Adrenal gland (tissue), 12 donors: ENCODE results near the gene FNDC5. TPM values are rescaled to one million over a fixed set of nuclear protein-coding genes. Genes with fewer than 3 reads are reported as not detected.

Experiments used
- DNase-seq, 7 donors: peaks; one replicate each; pipeline ENCODE4 v3.0.0-alpha.2; 2019 to 2020
- H3K27ac ChIP-seq, 5 donors: fragments of 200-600 bp; sonication (generic) in 4 of 5; 1 replicate in 3 of 5; 2 replicates in 2 of 5; pipeline versions ENCODE4 v1.5.1 to v1.8.0; 2016 to 2020; ENCODE audit warnings: mild to moderate bottlenecking in 1 of 5
- H3K27me3 ChIP-seq: fragments of 200-600 bp; 2 replicates; pipeline ENCODE4 v1.8.0; 2021
- H3K36me3 ChIP-seq, 2 donors: fragments of 200-600 bp; replicated peaks in 1 of 2; 1 replicate in 1 of 2; 2 replicates in 1 of 2; pipeline versions ENCODE4 v1.5.1 to v1.8.0; 2018 to 2022
- H3K4me1 ChIP-seq, 2 donors: fragments of 200-600 bp; replicated peaks in 1 of 2; 1 replicate in 1 of 2; 2 replicates in 1 of 2; pipeline versions ENCODE4 v1.5.1 to v1.8.0; 2018 to 2021
- H3K4me3 ChIP-seq, 4 donors: fragments of 200-600 bp; sonication (generic) in 3 of 4; one replicate each; pipeline ENCODE4 v1.5.1; 2016 to 2018
- H3K9me3 ChIP-seq, 3 donors: fragments of 200-600 bp; sonication (generic) in 1 of 3; replicated peaks in 1 of 3; 1 replicate in 2 of 3; 2 replicates in 1 of 3; pipeline versions ENCODE4 v1.5.1 to v1.8.0; 2016 to 2021
- CTCF ChIP-seq, 6 experiments: fragments of 450-650 bp in 4 of 6; fragments of 200-600 bp in 2 of 6; sonication (generic) in 1 of 6; IDR thresholded peaks; 1 replicate in 5 of 6; 2 replicates in 1 of 6; pipeline versions ENCODE4 v1.5.1 to v1.8.0; 2016 to 2021; ENCODE audit warnings: antibody characterized with exemption in 6 of 6, mild to moderate bottlenecking in 2 of 6, moderate library complexity in 1 of 6
- POLR2A ChIP-seq, 2 donors: fragments of 450-650 bp; IDR thresholded peaks; one replicate each; pipeline ENCODE4 v1.6.1; 2017; ENCODE audit warnings: antibody characterized with exemption in 2 of 2, mild to moderate bottlenecking in 2 of 2, moderate library complexity in 1 of 2
- WGBS, 4 donors: extraction: QIAGEN DNeasy Blood & Tissue Kit in 2 of 4; methylation state at CpG; one replicate each; pipeline versions ENCODE4 v1.1.5 to v1.1.7; 2013 to 2017; 5-methylcytosine and 5-hydroxymethylcytosine counted together
- intact Hi-C, 2 donors: fragments of 100-400 bp; cut with DNase I; formaldehyde crosslinking; loops; one replicate each; pipeline versions ENCODE4 v1.14.1 to v1.15.0; 2022 to 2023
- polyA plus RNA-seq, 3 donors: library from polyadenylated mRNA; stranded (reverse); fragments of 200-250 nt in 2 of 3; fragments of 350-450 nt in 1 of 3; fragmentation: Illumina TruSeq in 1 of 3; extraction: RNeasy Lipid Tissue Mini Kit (QIAGEN cat#74804) in 1 of 3; gene quantifications; one replicate each; pipeline ENCODE4 v1.2.3, GENCODE V29; 2013 to 2014
- total RNA-seq, 9 donors: library from RNA; depleted of rRNA in 4 of 9; stranded (reverse); fragments of >200 nt in 4 of 9; fragments of 120-200 nt in 1 of 9; fragmentation: NEBNext Ultra II Directional in 1 of 9; extraction: Animal tissue kit (Norgen Biotek cat#: 25700) in 1 of 9; gene quantifications; one replicate each; pipeline versions ENCODE4 v1.1.0 to v1.2.4, GENCODE V29; 2013 to 2023
- donor health status: healthy with polysubstance abuse.
- donor health status: Bipolar disorder and iron deficiency.
- donor health status: DM: yes; HTN: yes; CAD: no.
- donor health status: DM: no; HTN: no; CAD: no.
- donor health status: DM: no; HTN: no; CAD: no.
- donor health status: DM: yes; HTN: yes; CAD: no.

Gene FNDC5
- total and polyA plus RNA-seq, 12 donors = 12.6 to 72.0 (median 39.0) TPM

GRCh38 chr1:32860566-32860965, 10.1 kb downstream of the FNDC5 start:
- peaks cover 0 to 27% of the 10 kb centered on the region in 2 donors for H3K36me3 ChIP-seq
- H3K4me3 ChIP-seq = no peak overlapping the region
- peaks cover 16 to 21% of the 10 kb centered on the region in 2 donors for H3K4me1 ChIP-seq
- H3K27me3 ChIP-seq = no peaks in the 10 kb centered on the region
- DNase-seq = no peak
- no peak for TF ChIP-seq POLR2A (IDR thresholded peaks at IDR 0.05)
- TF ChIP-seq CTCF (IDR thresholded peaks at IDR 0.05) = no peak
- H3K27ac ChIP-seq = no peak overlapping the region
- no peaks in the 10 kb centered on the region for H3K9me3 ChIP-seq
- intact Hi-C loops = loop anchor here in 1 of 2 donors (10.0 kb wide), 1 partner anchor 146 kb away; no protein-coding TSS in a partner anchor

GRCh38 chr1:32859915-32860314, 10.8 kb downstream of the FNDC5 start:
- Histone ChIP-seq H3K4me1 (peaks cover 9 to 18% of the 10 kb centered on the region in 2 donors), H3K27me3 (no peaks in the 10 kb centered on the region), H3K9me3 (no peaks in the 10 kb centered on the region), H3K27ac (no peak overlapping the region), H3K36me3 (peaks cover 0 to 33% of the 10 kb centered on the region in 2 donors), H3K4me3 (no peak overlapping the region)
- no peak for DNase-seq
- no peak for TF ChIP-seq POLR2A (IDR thresholded peaks at IDR 0.05)
- no peak for TF ChIP-seq CTCF (IDR thresholded peaks at IDR 0.05)
- 91 to 98% (median 94%) methylated on average over 2 of the region's 2 CpGs for WGBS, 4 donors
- intact Hi-C loops = loop anchor here in 1 of 2 donors (10.0 kb wide), 1 partner anchor 145 kb away; no protein-coding TSS in a partner anchor

- no peaks in the 10 kb centered on the region for H3K27me3 ChIP-seq
- TF ChIP-seq POLR2A (IDR thresholded peaks at IDR 0.05) (no peak), CTCF (IDR thresholded peaks at IDR 0.05) (no peak)
- H3K36me3 ChIP-seq = peaks cover 0 to 44% of the 10 kb centered on the region in 2 donors
Measured at GRCh38 chr1:32858791-32859190, 11.9 kb downstream of the FNDC5 start.

GRCh38 chr1:32858136-32858535, 12.6 kb downstream of the FNDC5 start:
- Histone ChIP-seq H3K9me3 (no peaks in the 10 kb centered on the region), H3K4me1 (peaks cover 0 to 5% of the 10 kb centered on the region in 2 donors), H3K27ac (no peak overlapping the region), H3K4me3 (no peak overlapping the region), H3K36me3 (peaks cover 0 to 51% of the 10 kb centered on the region in 2 donors), H3K27me3 (no peaks in the 10 kb centered on the region)
- WGBS, 4 donors = 86 to 100% (median 94%) methylated on average over 2 of the region's 2 CpGs
- no peak for TF ChIP-seq POLR2A (IDR thresholded peaks at IDR 0.05)
- TF ChIP-seq CTCF (IDR thresholded peaks at IDR 0.05) = no peak
- intact Hi-C loops = no loop called here
- no peak for DNase-seq

More at GRCh38 chr1:32858791-32859190, 11.9 kb downstream of the FNDC5 start:
- H3K4me1 ChIP-seq = peaks cover 0 to 7% of the 10 kb centered on the region in 2 donors
- DNase-seq = no peak
- H3K27ac ChIP-seq = no peak overlapping the region
- intact Hi-C loops = no loop called here
- no peak overlapping the region for H3K4me3 ChIP-seq
- H3K9me3 ChIP-seq = no peaks in the 10 kb centered on the region
- WGBS, 4 donors = 86 to 94% (median 90%) methylated on average over 7 of the region's 7 CpGs
